Esophagus muscularis mucosa (tissue), 4 donors: ENCODE results near the gene TBX18. TPM values are rescaled to one million over a fixed set of nuclear protein-coding genes. Genes with fewer than 3 reads are reported as not detected.

Experiments
- DNase-seq: peaks from one replicate; pipeline ENCODE4 v3.0.0-alpha.2; 2017; ENCODE audit errors: extremely low spot score
- H3K27ac ChIP-seq, 4 donors: fragments of 200-600 bp; sonication (generic); replicated peaks in 1 of 4; 1 replicate in 3 of 4; 2 replicates in 1 of 4; pipeline ENCODE4 v1.5.1; 2016 to 2019; ENCODE audit warnings: mild to moderate bottlenecking in 1 of 4
- H3K27me3 ChIP-seq, 4 donors: fragments of 200-600 bp; sonication (generic); one replicate each; pipeline versions ENCODE4 v1.5.1 to v1.6.0; 2016 to 2019
- H3K36me3 ChIP-seq, 4 donors: fragments of 200-600 bp; sonication (generic); one replicate each; pipeline ENCODE4 v1.5.1; 2016 to 2019
- H3K4me1 ChIP-seq, 4 donors: fragments of 200-600 bp; sonication (generic); one replicate each; pipeline ENCODE4 v1.5.1; 2016 to 2019
- H3K4me3 ChIP-seq, 4 donors: fragments of 200-600 bp; sonication (generic); 1 replicate in 2 of 4; 2 replicates in 2 of 4; pipeline ENCODE4 v1.5.1; 2016 to 2019; ENCODE audit warnings: mild to moderate bottlenecking in 4 of 4, moderate library complexity in 1 of 4
- H3K9me3 ChIP-seq, 4 donors: fragments of 200-600 bp; sonication (generic); 1 replicate in 3 of 4; 2 replicates in 1 of 4; pipeline ENCODE4 v1.5.1; 2016 to 2019
- CTCF ChIP-seq, 3 experiments: fragments of 200-600 bp in 2 of 3; fragments of 450-650 bp in 1 of 3; sonication (generic) in 2 of 3; IDR thresholded peaks; one replicate each; pipeline ENCODE4 v1.5.1; 2017 to 2019; ENCODE audit warnings: antibody characterized with exemption in 3 of 3, mild to moderate bottlenecking in 2 of 3, moderate library complexity in 1 of 3
- EP300 ChIP-seq: sonication (generic); formaldehyde crosslinking; IDR thresholded peaks from one replicate; pipeline ENCODE4 v1.6.1; 2017; ENCODE audit warnings: antibody characterized with exemption
- POLR2A ChIP-seq: fragments of 450-650 bp; IDR thresholded peaks from one replicate; pipeline ENCODE4 v1.6.1; 2017; ENCODE audit warnings: antibody characterized with exemption, moderate library complexity, mild to moderate bottlenecking, low read depth
- POLR2AphosphoS5 ChIP-seq, 2 donors: sonication (generic); formaldehyde crosslinking; IDR thresholded peaks; one replicate each; pipeline ENCODE4 v1.6.1; 2017; ENCODE audit warnings: antibody characterized with exemption in 2 of 2
- WGBS: methylation state at CpG from one replicate; pipeline ENCODE4 v1.1.5; 2018; 5-methylcytosine and 5-hydroxymethylcytosine counted together
- intact Hi-C: fragments of 100-400 bp; cut with DNase I; formaldehyde crosslinking; loops from one replicate; pipeline ENCODE4 v1.15.1; 2023
- total RNA-seq, 4 donors: library from RNA; depleted of rRNA; stranded (reverse); fragments of >200 nt; gene quantifications; one replicate each; pipeline versions ENCODE4 v1.1.0 to v1.2.1, GENCODE V29; 2016

The TBX18 gene
- total RNA-seq, 4 donors from 2014 or later, result 8.7 to 17.4 (median 11.2) TPM

- no peak overlapping the region for H3K27ac ChIP-seq
- no peaks in the 10 kb centered on the region for H3K9me3 ChIP-seq
- H3K27me3 ChIP-seq, result no peaks in the 10 kb centered on the region
- no peaks in the 10 kb centered on the region for H3K4me1 ChIP-seq
- no peak for DNase-seq
- WGBS, result 83% methylated on average over 1 of the region's 1 CpG
- H3K36me3 ChIP-seq, result no peaks in the 10 kb centered on the region
- no peak overlapping the region for H3K4me3 ChIP-seq
- intact Hi-C loops, result no loop called here
- no peak for TF ChIP-seq POLR2A
- TF ChIP-seq POLR2AphosphoS5 (IDR thresholded peaks at IDR 0.05), result no peak
- TF ChIP-seq EP300, result no peak
- no peak for TF ChIP-seq CTCF (IDR thresholded peaks at IDR 0.05)
Measured at GRCh38 chr6:84805145-84805544, 40.7 kb upstream of the TBX18 start.

DNA sequence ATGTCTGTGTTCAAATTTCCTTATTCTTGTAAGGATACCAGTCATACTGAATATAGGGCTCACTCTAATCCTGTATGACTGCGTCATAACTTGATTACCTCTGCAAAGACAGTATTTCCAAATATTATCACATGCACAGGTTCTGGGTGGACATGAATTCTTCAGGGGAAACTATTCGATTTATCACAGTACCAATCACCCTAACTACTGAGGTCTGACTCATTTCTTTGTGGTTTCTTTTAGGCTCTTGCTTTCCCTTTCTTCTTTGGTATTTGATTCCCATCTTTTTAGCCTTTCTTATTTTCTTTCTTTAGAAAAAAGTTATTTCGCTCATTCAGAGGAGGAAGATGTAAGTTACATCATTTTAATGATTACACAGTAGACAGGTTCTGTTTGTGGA lies 40.3 kb upstream of the TBX18 start:
- TF ChIP-seq CTCF (IDR thresholded peaks at IDR 0.05), result no peak
- no peak for TF ChIP-seq EP300
- no peak for TF ChIP-seq POLR2AphosphoS5 (IDR thresholded peaks at IDR 0.05)
- no peak for TF ChIP-seq POLR2A
- DNase-seq, result no peak
- Histone ChIP-seq H3K4me1 (no peaks in the 10 kb centered on the region), H3K27ac (no peak overlapping the region), H3K36me3 (no peaks in the 10 kb centered on the region), H3K9me3 (no peaks in the 10 kb centered on the region), H3K27me3 (no peaks in the 10 kb centered on the region), H3K4me3 (no peak overlapping the region)
- 87% methylated on average over 3 of the region's 3 CpGs for WGBS
- intact Hi-C loops, result no loop called here

DNA sequence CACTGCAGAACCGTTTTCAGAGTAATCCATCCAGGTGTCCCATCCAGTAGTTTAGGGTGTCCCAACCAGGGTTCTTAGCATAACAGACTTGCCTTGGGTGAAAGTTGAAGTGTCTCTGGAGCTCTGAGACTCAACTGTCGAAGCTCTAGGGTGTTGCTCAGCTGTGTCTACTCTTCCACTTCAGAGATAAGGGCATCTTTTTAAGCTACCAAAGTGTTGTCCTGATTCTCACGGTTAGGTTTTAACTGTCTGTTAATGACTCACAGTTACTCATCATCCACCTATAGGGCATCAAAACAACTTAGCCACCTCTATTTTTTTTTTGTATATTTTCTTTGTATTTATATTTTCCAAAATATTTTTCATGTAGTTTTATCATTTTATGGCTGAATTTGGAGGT lies 36.9 kb upstream of the TBX18 start:
- Histone ChIP-seq H3K27me3 (no peaks in the 10 kb centered on the region), H3K27ac (no peak overlapping the region), H3K9me3 (no peaks in the 10 kb centered on the region), H3K4me3 (no peak overlapping the region), H3K36me3 (no peaks in the 10 kb centered on the region), H3K4me1 (no peaks in the 10 kb centered on the region)
- DNase-seq, result no peak
- 84% methylated on average over 3 of the region's 3 CpGs for WGBS
- intact Hi-C loops, result no loop called here
- TF ChIP-seq EP300 (no peak), POLR2A (no peak)

- no peak overlapping the region for H3K4me3 ChIP-seq
- 62% methylated on average over 1 of the region's 1 CpG for WGBS
- H3K27me3 ChIP-seq, result no peaks in the 10 kb centered on the region
- intact Hi-C loops, result no loop called here
- DNase-seq, result no peak
- TF ChIP-seq POLR2A (no peak), POLR2AphosphoS5 (IDR thresholded peaks at IDR 0.05) (no peak), EP300 (no peak), CTCF (IDR thresholded peaks at IDR 0.05) (no peak)
- H3K4me1 ChIP-seq, result no peaks in the 10 kb centered on the region
- H3K36me3 ChIP-seq, result no peaks in the 10 kb centered on the region
- no peak overlapping the region for H3K27ac ChIP-seq
- no peaks in the 10 kb centered on the region for H3K9me3 ChIP-seq
Measured at GRCh38 chr6:84798257-84798656, 33.9 kb upstream of the TBX18 start.

DNA sequence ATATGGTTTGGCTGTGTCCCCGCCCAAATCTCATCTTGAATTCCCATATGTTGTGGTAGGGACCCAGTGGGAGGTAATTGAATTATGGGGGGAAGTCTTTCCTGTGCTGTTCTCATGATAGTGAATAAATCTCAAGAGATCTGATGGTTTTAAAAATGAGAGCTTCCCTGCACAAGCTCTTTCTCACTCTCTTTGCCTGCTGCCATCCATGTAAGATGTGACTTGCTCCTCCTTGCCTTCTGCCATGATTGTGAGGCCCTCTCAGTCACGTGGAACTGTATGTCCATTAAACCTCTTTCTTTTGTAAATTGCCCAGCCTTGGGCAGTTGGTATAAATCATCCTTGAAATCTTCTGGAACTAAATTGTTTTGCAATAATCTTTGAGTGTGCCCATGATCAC lies 31.9 kb upstream of the TBX18 start:
- no peaks in the 10 kb centered on the region for H3K4me1 ChIP-seq
- no peak overlapping the region for H3K4me3 ChIP-seq
- no peak overlapping the region for H3K27ac ChIP-seq
- no peaks in the 10 kb centered on the region for H3K36me3 ChIP-seq
- intact Hi-C loops, result no loop called here
- no peak for DNase-seq
- TF ChIP-seq EP300 (no peak), CTCF (IDR thresholded peaks at IDR 0.05) (no peak), POLR2A (no peak), POLR2AphosphoS5 (IDR thresholded peaks at IDR 0.05) (no peak)
- H3K9me3 ChIP-seq, result no peaks in the 10 kb centered on the region
- H3K27me3 ChIP-seq, result no peaks in the 10 kb centered on the region
- 65% methylated on average over 2 of the region's 2 CpGs for WGBS
